Lower leg skin (tissue), 4 donors: ENCODE data around the gene NKX2-3. TPM values are rescaled to one million over a fixed set of nuclear protein-coding genes. Genes with fewer than 3 reads are reported as not detected.

ENCODE experiments used
- DNase-seq, 2 donors: peaks; one replicate each; pipeline ENCODE4 v3.0.0-alpha.2; 2019; ENCODE audit warnings: low spot score in 2 of 2
- H3K4me3 ChIP-seq: fragments of 200-600 bp; sonication (generic); 2 replicates; pipeline ENCODE4 v1.5.1; 2017; ENCODE audit warnings: mild to moderate bottlenecking, low read depth; ENCODE audit not compliant: poor library complexity, severe bottlenecking
- POLR2A ChIP-seq, 2 donors: fragments of 450-650 bp; IDR thresholded peaks; one replicate each; pipeline ENCODE4 v1.6.1; 2016 to 2017; ENCODE audit warnings: antibody characterized with exemption in 2 of 2, mild to moderate bottlenecking in 1 of 2, moderate library complexity in 1 of 2
- WGBS, 2 donors: methylation state at CpG; one replicate each; pipeline ENCODE4 v1.1.5; 2018; 5-methylcytosine and 5-hydroxymethylcytosine counted together
- intact Hi-C: fragments of 100-400 bp; cut with DNase I; formaldehyde crosslinking; loops from one replicate; pipeline ENCODE4 v1.15.0; 2023; ENCODE audit warnings: low total_unique reads
- total RNA-seq, 4 donors: library from RNA; depleted of rRNA; stranded (reverse); fragments of >200 nt; gene quantifications; one replicate each; pipeline ENCODE4 v1.1.0, GENCODE V29; 2016
- TF ChIP-seq, protein P1 (sequence below), 3 donors: fragments of 450-650 bp; IDR thresholded peaks; one replicate each; pipeline ENCODE4 v1.5.1; 2016; ENCODE audit warnings: antibody characterized with exemption in 3 of 3, mild to moderate bottlenecking in 3 of 3, moderate library complexity in 2 of 3

NKX2-3 gene
- total RNA-seq, 4 donors from 2014 or later, result not detected

DNA sequence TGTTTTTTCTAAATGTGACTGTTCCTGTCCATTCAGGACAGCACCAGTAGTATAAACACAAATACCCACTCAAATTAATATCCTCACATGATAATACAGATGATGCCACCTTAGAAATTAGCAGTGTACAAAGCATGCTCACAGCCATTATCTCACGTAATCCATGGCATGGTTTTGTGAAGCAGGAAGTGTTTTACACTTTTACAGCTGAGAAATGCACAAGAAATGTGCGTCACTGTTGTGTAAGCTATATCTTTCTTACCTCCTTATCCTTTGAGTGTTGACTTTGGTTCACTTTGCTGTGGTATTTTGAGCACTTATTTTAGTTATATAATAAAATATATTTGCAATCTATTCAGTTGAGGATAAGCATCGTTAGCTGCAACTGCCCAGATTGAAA, 31.6 kb downstream of the NKX2-3 start:
- no peak for DNase-seq
- intact Hi-C loops, result loop anchor here (5.0 kb wide), 1 partner anchor 127 kb away; no protein-coding TSS in a partner anchor

DNA sequence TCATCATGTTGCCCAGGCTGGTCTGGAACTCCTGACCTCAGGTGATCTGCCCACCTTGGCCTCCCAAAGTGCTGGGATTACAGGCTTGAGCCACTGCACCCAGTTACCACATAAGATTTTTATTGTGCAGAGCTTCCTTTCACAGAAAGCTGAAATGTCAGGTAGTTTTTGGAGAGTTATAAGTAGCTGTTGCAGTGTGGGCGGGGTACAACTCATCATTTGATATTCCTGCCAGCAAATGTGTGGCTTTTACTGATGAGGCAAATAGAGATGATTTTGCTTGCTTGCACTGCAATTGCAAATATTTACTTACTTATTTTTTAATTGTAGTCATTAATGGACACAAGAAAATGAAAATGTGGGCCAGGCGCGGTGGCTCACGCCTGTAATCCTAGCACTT, 32.4 kb downstream of the NKX2-3 start:
- intact Hi-C loops, result no loop called here
- no peak for DNase-seq
- no peak overlapping the region for H3K4me3 ChIP-seq
- TF ChIP-seq POLR2A (IDR thresholded peaks at IDR 0.05), result no peak
- TF ChIP-seq, protein P1, sequence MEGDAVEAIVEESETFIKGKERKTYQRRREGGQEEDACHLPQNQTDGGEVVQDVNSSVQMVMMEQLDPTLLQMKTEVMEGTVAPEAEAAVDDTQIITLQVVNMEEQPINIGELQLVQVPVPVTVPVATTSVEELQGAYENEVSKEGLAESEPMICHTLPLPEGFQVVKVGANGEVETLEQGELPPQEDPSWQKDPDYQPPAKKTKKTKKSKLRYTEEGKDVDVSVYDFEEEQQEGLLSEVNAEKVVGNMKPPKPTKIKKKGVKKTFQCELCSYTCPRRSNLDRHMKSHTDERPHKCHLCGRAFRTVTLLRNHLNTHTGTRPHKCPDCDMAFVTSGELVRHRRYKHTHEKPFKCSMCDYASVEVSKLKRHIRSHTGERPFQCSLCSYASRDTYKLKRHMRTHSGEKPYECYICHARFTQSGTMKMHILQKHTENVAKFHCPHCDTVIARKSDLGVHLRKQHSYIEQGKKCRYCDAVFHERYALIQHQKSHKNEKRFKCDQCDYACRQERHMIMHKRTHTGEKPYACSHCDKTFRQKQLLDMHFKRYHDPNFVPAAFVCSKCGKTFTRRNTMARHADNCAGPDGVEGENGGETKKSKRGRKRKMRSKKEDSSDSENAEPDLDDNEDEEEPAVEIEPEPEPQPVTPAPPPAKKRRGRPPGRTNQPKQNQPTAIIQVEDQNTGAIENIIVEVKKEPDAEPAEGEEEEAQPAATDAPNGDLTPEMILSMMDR (IDR thresholded peaks at IDR 0.05), result no peak
- 86 to 90% methylated on average over 4 of the region's 4 CpGs for WGBS, 2 donors

More for the DNA sequence above, 31.6 kb downstream of the NKX2-3 start:
- H3K4me3 ChIP-seq, result no peak overlapping the region
- TF ChIP-seq POLR2A (IDR thresholded peaks at IDR 0.05), result no peak
- TF ChIP-seq, protein P1 (IDR thresholded peaks at IDR 0.05), result no peak
- WGBS, 2 donors, result 52 to 58% methylated on average over 3 of the region's 3 CpGs

DNA sequence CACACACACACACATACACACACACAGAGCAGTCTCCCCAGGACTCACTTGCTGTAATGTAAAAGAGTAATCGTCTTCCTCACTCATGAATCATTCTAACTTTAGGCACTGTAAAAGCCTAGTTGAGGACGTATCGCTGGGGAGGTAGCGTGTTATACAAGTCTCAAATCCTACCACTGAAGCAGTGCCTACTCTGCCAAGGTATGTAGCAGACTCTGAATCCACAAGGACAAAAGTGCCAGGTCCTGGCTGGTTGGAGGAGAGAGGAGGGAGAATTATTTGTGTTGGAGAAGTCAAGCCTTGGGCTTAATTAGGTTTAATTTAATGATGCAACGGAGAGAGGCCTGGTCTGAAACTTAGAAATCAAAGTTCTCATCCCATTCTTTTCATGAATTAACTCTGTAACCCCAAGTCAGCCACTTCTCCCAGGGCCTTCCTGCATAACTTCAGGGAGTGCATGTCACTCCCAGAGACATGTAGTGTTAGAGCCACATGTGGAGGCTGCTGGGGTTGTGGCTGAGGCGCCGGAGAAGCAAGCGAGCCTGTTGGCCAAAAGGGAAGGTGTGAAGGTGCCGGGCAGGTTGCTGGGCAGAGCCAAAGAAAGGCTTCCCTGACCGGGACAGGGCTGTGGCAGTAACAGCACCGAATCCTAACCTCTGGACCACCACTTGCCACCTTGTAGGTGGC, 36.7 kb downstream of the NKX2-3 start:
- no peak for TF ChIP-seq POLR2A (IDR thresholded peaks at IDR 0.05)
- TF ChIP-seq, protein P1 (IDR thresholded peaks at IDR 0.05), result no peak
- no peak for DNase-seq
- no peak overlapping the region for H3K4me3 ChIP-seq
- intact Hi-C loops, result no loop called here
- 78 to 79% methylated on average over 11 of the region's 11 CpGs for WGBS, 2 donors

DNA sequence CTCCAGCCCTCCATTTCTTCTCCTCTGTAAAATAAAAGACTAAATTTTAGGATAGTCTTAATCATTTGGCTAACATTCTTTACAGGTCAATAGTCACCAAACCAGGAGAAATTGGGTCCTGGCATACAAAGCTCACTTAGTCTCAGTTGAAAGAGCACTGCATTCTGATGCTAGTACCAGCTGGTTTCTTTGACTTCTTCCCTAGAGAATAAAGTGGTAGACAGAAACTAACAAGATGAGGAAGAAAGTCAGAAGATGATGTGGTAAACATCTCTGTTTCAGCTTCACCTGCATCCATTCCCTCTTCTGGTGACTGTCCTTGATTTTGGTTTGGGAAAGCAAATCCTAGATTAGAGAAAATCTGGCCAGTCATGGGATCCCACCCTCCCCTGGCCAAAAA, 37.2 kb downstream of the NKX2-3 start:
- H3K4me3 ChIP-seq, result no peak overlapping the region
- TF ChIP-seq, protein P1 (IDR thresholded peaks at IDR 0.05), result no peak
- TF ChIP-seq POLR2A (IDR thresholded peaks at IDR 0.05), result no peak
- DNase-seq, result no peak
- intact Hi-C loops, result loop anchor here (5.0 kb wide), 1 partner anchor 733 kb away; no protein-coding TSS in a partner anchor

DNA sequence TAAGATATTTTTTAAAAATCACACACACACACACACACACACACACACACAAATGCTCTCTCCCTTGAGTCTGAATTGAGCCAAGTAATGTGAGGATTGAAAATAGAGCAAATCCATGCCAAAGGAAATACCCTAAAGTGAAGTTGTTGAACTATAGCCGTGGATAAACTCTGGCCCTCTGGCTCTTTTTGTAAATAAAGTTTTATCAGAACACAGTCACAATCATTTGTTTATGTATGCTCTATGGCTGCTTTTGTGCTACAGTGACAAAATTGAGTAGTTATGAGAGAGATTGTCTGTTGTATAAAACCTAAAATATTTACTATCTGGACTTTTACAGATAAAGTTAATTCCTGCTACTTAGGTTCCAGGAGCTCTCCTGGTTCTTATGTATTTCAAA, 39.1 kb downstream of the NKX2-3 start:
- WGBS, 2 donors, result 71 to 79% methylated on average over 1 of the region's 1 CpG

More for the DNA sequence above, 39.1 kb downstream of the NKX2-3 start:
- no peak for DNase-seq
- intact Hi-C loops, result loop anchor here (5.0 kb wide), 1 partner anchor 735 kb away; no protein-coding TSS in a partner anchor
- TF ChIP-seq, protein P1 (IDR thresholded peaks at IDR 0.05), result no peak
- TF ChIP-seq POLR2A (IDR thresholded peaks at IDR 0.05), result no peak
- no peak overlapping the region for H3K4me3 ChIP-seq
